PC-3 (cell line): Measurements from ENCODE around the gene AGAP1. TPM values are rescaled to one million over a fixed set of nuclear protein-coding genes. Genes with fewer than 3 reads are reported as not detected.

Experiments used
- ATAC-seq: fragments of 200-7000 bp; cut with Tn5 transposase; 2 replicates; pipeline ENCODE4 v1.9.1; 2020; ENCODE audit warnings: mild to moderate bottlenecking, moderate library complexity
- BruUV-seq: library from RNA; stranded (reverse); fragments of 400-500 nt; replicated peaks from 2 replicates; lab custom pipeline; 2021; lab: Mats Ljungman, UMichigan
- CTCF ChIA-PET: fragments of 300-600 bp; sonication (Branson Sonifier 250); formaldehyde crosslinking; loops from one replicate; lab custom pipeline; 2022; ENCODE audit warnings: antibody characterized with exemption; lab: Charles Lee
- POLR2A ChIA-PET: fragments of 300-600 bp; sonication (Branson Sonifier 250); formaldehyde crosslinking; loops from one replicate; lab custom pipeline; 2022; ENCODE audit warnings: antibody characterized with exemption; ENCODE audit not compliant: unreplicated experiment; lab: Charles Lee
- DNase-seq: peaks from one replicate; pipeline ENCODE4 v3.0.0-alpha.2; 2015
- H2AFZ ChIP-seq: fragments of 300-600 bp; sonication (generic); 2 replicates; pipeline ENCODE4 v1.6.0; 2016; ENCODE audit warnings: antibody characterized with exemption, low read length
- H3F3A ChIP-seq: fragments of 300-600 bp; sonication (generic); one replicate; pipeline ENCODE4 v1.6.0; 2017; ENCODE audit warnings: antibody characterized with exemption, low read length, control low read depth, mild to moderate bottlenecking; ENCODE audit not compliant: unreplicated experiment
- H3K27ac ChIP-seq: fragments of 300-600 bp; sonication (generic); 2 replicates; pipeline ENCODE4 v1.5.1; 2016; ENCODE audit warnings: mild to moderate bottlenecking, low read length
- H3K27me3 ChIP-seq: fragments of 300-600 bp; sonication (generic); 2 replicates; pipeline ENCODE4 v1.6.1; 2016; ENCODE audit warnings: low read length, mixed read lengths
- H3K36me3 ChIP-seq: fragments of 300-600 bp; sonication (generic); 2 replicates; pipeline ENCODE4 v1.6.1; 2016; ENCODE audit warnings: low read depth, mixed run types, low read length, mixed read lengths
- H3K4me1 ChIP-seq: fragments of 300-600 bp; sonication (generic); 2 replicates; pipeline ENCODE4 v1.5.1; 2016; ENCODE audit warnings: low read length; ENCODE audit not compliant: insufficient read depth
- H3K4me2 ChIP-seq: fragments of 300-600 bp; sonication (generic); 2 replicates; pipeline ENCODE4 v1.6.0; 2016; ENCODE audit warnings: low read length
- H3K4me3 ChIP-seq: fragments of 300-600 bp; sonication (generic); 2 replicates; pipeline ENCODE4 v1.5.1; 2016; ENCODE audit warnings: mild to moderate bottlenecking, low read length, mixed read lengths
- H3K79me2 ChIP-seq: fragments of 300-600 bp; sonication (generic); 2 replicates; pipeline ENCODE4 v1.6.1; 2017; ENCODE audit warnings: low read length, mixed read lengths
- H3K9ac ChIP-seq: fragments of 300-600 bp; sonication (generic); 2 replicates; pipeline ENCODE4 v1.6.0; 2016; ENCODE audit warnings: mild to moderate bottlenecking, low read length
- H3K9me2 ChIP-seq: fragments of 300-600 bp; sonication (generic); replicated peaks from 2 replicates; pipeline ENCODE4 v1.6.1; 2016; ENCODE audit warnings: mixed run types, low read length, mixed read lengths
- H3K9me3 ChIP-seq: fragments of 300-600 bp; sonication (generic); 2 replicates; pipeline ENCODE4 v1.6.1; 2016; ENCODE audit warnings: low read length, mixed read lengths
- H4K20me1 ChIP-seq: fragments of 300-600 bp; sonication (generic); 2 replicates; pipeline ENCODE4 v1.6.1; 2016; ENCODE audit warnings: low read length, mixed read lengths
- EZH2 ChIP-seq: fragments of 300-600 bp; sonication (generic); IDR thresholded peaks from one replicate; pipeline ENCODE4 v1.6.1; 2017; ENCODE audit warnings: antibody characterized with exemption, mild to moderate bottlenecking, low read length; ENCODE audit not compliant: unreplicated experiment
- EZH2phosphoT487 ChIP-seq: fragments of 300-600 bp; sonication (generic); IDR thresholded peaks from 2 replicates; pipeline ENCODE4 v1.6.1; 2018; ENCODE audit warnings: mild to moderate bottlenecking, antibody characterized with exemption, low read length, borderline replicate concordance
- intact Hi-C: fragments of 100-400 bp; cut with micrococcal nuclease; formaldehyde crosslinking; loops from 2 replicates; pipeline ENCODE4 v1.9.0; 2023
- total RNA-seq: library from RNA; depleted of rRNA; stranded (reverse); fragments of >200 nt; gene quantifications from 2 replicates; pipeline ENCODE4 v1.2.3, GENCODE V29; 2014
- TF ChIP-seq, protein P1 (sequence below): fragments of 300-600 bp; sonication (generic); conservative IDR thresholded peaks from 2 replicates; pipeline ENCODE4 v1.5.1; 2017; ENCODE audit warnings: antibody characterized with exemption, low read depth, mild to moderate bottlenecking, low read length

The AGAP1 gene
- total RNA-seq, 1 experiment from 2014 or later = 31.0 TPM

DNA sequence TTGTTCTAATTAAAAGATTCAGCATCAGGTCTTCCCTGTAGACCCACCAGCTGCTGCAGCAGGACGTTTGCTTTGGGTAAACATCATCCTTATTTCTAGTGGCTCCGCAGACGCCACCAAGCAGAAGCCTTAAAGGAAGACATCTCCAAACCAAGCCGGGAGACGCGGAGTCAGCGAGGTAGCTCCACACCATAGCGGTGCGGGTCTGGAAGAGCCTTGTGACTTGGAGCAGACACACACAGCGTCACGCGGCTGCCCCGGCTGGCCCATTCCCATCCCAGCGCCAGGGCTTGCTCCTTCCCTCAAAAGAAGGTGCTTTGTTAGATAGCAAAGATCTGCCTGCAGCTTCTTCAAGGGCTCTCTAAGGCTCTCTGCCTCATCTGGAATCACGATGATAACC lies 437.8 kb downstream of the AGAP1 start:
- H2AFZ ChIP-seq = no peak overlapping the region
- TF ChIP-seq EZH2 (no peak), EZH2phosphoT487 (no peak)
- TF ChIP-seq, protein P1, sequence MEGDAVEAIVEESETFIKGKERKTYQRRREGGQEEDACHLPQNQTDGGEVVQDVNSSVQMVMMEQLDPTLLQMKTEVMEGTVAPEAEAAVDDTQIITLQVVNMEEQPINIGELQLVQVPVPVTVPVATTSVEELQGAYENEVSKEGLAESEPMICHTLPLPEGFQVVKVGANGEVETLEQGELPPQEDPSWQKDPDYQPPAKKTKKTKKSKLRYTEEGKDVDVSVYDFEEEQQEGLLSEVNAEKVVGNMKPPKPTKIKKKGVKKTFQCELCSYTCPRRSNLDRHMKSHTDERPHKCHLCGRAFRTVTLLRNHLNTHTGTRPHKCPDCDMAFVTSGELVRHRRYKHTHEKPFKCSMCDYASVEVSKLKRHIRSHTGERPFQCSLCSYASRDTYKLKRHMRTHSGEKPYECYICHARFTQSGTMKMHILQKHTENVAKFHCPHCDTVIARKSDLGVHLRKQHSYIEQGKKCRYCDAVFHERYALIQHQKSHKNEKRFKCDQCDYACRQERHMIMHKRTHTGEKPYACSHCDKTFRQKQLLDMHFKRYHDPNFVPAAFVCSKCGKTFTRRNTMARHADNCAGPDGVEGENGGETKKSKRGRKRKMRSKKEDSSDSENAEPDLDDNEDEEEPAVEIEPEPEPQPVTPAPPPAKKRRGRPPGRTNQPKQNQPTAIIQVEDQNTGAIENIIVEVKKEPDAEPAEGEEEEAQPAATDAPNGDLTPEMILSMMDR = no peak
- no peaks in the 10 kb centered on the region for H3K9me2 ChIP-seq
- no peak overlapping the region for H3K9ac ChIP-seq
- no peaks in the 10 kb centered on the region for H3F3A ChIP-seq
- H3K4me1 ChIP-seq = no peaks in the 10 kb centered on the region
- no peaks in the 10 kb centered on the region for H3K27me3 ChIP-seq
- ChIA-PET POLR2A (no interaction called here), CTCF (no interaction called here)
- ATAC-seq (no peak), DNase-seq (no peak)
- no peak overlapping the region for H3K4me3 ChIP-seq
- H3K79me2 ChIP-seq = no peaks in the 10 kb centered on the region
- H3K27ac ChIP-seq = no peak overlapping the region
- intact Hi-C loops = no loop called here
- no peaks in the 10 kb centered on the region for H4K20me1 ChIP-seq
- H3K9me3 ChIP-seq = no peaks in the 10 kb centered on the region
- no TSS peak for BruUV-seq
- H3K36me3 ChIP-seq = no peaks in the 10 kb centered on the region
- H3K4me2 ChIP-seq = no peak overlapping the region

DNA sequence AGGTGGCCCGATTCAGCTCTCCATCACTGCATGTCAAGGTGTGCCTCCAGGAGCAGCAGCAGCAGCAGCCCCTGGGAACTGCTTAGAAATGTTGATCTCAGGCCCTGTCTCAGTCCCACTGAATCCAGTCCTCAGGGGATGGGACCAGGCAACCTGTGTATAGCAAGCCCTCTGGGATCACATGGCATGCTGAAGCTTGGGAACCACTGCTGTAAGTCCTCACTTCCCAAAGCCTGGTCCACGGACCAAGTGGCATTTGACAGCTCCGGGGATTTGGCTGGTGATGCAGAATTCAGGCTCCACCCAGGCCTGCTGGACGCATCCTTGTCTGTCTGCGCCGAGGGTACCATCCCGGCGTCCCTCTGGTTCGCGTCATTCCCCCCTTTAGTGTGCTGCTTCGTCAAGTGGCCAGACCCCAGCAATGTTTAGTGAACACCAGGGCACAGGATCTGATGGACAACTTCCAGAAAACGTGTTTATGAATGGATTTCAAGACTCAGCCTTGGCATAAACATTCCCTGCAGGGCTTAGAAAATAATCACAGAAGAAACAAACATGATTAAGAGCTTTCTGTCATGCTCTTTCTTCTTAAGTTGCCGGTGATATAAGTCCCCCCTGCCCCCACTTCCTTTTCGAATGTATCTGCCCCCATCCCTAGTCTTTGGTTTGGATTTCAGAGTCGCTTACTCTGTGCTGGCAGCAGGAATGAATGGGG lies 440.4 kb downstream of the AGAP1 start:
- BruUV-seq = no TSS peak
- ChIA-PET CTCF (interaction anchor here (0.7 kb wide), 1 partner anchor 229 kb away, joined by 7 read pairs; no protein-coding TSS in a partner anchor), POLR2A (no interaction called here)
- H3K79me2 ChIP-seq = no peaks in the 10 kb centered on the region
- intact Hi-C loops = no loop called here
- ATAC-seq (no peak), DNase-seq (no peak)
- H3K4me3 ChIP-seq = no peak overlapping the region
- no peaks in the 10 kb centered on the region for H3K4me1 ChIP-seq
- no peak overlapping the region for H3K27ac ChIP-seq
- H3K36me3 ChIP-seq = no peaks in the 10 kb centered on the region
- H3K27me3 ChIP-seq = no peaks in the 10 kb centered on the region
- H3K9me2 ChIP-seq = no peaks in the 10 kb centered on the region
- H2AFZ ChIP-seq = no peak overlapping the region
- H3K4me2 ChIP-seq = no peak overlapping the region
- no peaks in the 10 kb centered on the region for H4K20me1 ChIP-seq
- no peak overlapping the region for H3K9ac ChIP-seq
- H3F3A ChIP-seq = no peaks in the 10 kb centered on the region
- TF ChIP-seq, protein P1 = no peak
- TF ChIP-seq EZH2phosphoT487 = no peak
- TF ChIP-seq EZH2 = no peak
- no peaks in the 10 kb centered on the region for H3K9me3 ChIP-seq

DNA sequence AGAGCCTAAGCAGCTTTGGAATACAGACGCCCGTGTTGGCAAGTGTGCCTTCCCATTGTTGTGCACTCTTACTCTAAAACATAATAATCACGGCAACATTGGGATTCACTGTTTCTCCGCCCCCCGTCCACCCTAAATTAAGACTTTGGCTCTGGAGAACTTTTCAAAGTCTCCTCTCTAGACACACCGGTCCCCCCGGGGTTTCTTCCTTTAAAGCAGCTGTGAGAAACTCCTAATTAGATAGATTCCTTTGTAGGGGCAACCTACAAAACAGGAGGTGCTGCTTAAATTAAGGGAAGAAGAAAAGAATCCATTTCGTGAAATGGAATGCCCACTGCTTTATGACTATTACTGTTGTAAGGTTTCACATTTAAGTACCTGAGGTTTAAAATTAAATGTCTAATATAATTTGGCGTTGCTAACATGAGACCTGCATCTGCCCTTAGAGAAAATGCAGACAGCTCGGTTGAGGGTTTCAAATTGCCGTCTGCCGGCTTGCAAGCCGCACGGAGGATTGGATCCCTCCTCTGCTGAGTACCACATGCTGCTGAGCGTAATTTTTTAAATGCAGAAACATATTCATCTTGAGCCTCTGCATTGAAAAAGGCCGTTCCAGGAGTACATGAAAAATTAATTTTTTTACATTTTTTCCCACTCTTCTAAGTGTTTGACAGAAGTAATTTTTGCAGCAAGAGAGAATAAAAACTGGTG lies 441.1 kb downstream of the AGAP1 start:
- Histone ChIP-seq H3K27ac (no peak overlapping the region), H3K9ac (no peak overlapping the region), H4K20me1 (no peaks in the 10 kb centered on the region), H3K9me3 (no peaks in the 10 kb centered on the region), H3K79me2 (no peaks in the 10 kb centered on the region), H3K4me3 (no peak overlapping the region), H3K4me2 (no peak overlapping the region), H3K9me2 (no peaks in the 10 kb centered on the region), H3K4me1 (no peaks in the 10 kb centered on the region), H3F3A (no peaks in the 10 kb centered on the region), H3K27me3 (no peaks in the 10 kb centered on the region), H3K36me3 (no peaks in the 10 kb centered on the region), H2AFZ (no peak overlapping the region)
- TF ChIP-seq EZH2 (no peak), EZH2phosphoT487 (no peak)
- TF ChIP-seq, protein P1 = no peak
- POLR2A ChIA-PET = no interaction called here
- intact Hi-C loops = no loop called here
- CTCF ChIA-PET = no interaction called here
- no peak for ATAC-seq
- no peak for DNase-seq
- BruUV-seq = no TSS peak
